GM12874 (cell line): ENCODE results near the gene HINT3.

Experiments used
- CTCF ChIP-seq: IDR thresholded peaks from 2 replicates; pipeline ENCODE4 v1.5.1; 2011; ENCODE audit warnings: low read depth, mild to moderate bottlenecking, control low read depth, low read length, moderate library complexity; ENCODE audit not compliant: insufficient read depth

HINT3 gene

GRCh38 chr6:125931733-125932450 is 24.7 kb upstream of the HINT3 start:
- TF ChIP-seq CTCF, result no peak

DNA sequence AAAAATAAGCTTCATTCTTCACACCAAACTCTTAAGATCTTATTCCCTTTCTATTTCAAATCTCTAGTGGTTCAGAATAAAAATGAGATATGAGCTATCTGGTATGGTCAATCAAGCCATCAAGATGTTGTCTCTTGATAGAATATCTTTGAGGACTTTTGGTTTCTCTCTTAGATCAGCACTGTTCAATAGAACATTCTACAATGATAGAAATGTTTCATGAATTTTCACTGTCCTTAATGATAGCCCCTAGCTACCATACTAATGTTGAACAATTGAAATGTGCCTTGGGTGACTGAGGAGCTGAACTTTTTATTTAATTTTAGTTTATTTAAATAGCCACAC is 24.1 kb upstream of the HINT3 start:
- TF ChIP-seq CTCF, result no peak

- no peak for TF ChIP-seq CTCF
Measured at GRCh38 chr6:125939026-125939425, 17.5 kb upstream of the HINT3 start.

DNA sequence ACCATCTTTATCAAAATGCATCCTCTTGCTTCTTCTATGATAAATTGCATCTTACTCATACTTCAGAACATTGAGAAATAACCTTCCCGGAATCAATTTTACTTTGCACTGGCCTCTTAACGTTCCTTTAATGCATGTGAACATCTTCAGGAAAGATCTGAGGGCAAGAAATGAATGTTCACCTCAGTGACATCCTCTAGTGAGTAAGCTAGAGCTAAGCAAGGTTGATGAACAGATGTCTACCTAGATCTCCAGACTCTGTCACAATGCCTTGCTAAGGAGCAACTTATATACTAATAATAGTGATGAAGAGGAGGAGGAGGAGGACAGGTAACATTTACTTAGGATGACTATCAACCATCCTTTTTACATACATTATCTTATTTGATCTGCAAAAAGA is 16.8 kb upstream of the HINT3 start:
- TF ChIP-seq CTCF, result no peak

DNA sequence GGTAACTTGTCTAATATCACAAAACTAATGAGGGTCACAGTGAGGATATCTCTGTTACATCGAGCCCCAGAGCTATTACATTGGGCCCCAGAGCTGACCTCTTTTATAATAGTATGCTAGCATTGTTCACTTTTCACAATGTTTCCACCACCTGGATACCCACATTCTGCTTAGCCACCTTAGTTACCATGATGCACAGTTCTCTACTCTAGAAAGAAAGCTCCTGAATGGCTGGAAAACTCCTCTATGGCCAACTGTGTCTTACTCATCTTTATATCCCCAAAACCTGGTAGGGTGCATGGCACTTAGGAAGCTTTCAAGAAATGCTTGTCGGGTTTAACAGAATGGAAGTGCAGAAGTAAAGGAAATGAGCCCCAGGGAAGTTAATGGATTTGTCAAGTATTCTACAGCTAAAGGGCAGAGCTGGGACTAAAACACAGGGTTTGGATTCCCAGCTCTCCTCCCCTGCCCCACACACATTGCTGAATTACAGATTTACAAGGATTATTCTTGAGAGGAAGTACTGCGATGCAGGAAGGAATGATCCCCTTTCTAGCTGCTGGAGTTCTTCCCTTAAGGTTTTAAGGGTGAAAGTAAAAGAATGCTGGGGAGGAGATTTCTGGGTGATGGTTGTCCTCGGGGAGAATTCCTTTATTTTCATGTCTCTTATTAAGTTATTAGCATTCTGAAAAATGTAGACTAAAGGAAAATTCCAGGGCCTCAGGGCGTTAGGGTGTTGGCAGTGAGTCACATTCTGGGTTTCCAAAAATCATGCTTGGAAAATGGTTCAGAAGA is 16.1 kb upstream of the HINT3 start:
- no peak for TF ChIP-seq CTCF

DNA sequence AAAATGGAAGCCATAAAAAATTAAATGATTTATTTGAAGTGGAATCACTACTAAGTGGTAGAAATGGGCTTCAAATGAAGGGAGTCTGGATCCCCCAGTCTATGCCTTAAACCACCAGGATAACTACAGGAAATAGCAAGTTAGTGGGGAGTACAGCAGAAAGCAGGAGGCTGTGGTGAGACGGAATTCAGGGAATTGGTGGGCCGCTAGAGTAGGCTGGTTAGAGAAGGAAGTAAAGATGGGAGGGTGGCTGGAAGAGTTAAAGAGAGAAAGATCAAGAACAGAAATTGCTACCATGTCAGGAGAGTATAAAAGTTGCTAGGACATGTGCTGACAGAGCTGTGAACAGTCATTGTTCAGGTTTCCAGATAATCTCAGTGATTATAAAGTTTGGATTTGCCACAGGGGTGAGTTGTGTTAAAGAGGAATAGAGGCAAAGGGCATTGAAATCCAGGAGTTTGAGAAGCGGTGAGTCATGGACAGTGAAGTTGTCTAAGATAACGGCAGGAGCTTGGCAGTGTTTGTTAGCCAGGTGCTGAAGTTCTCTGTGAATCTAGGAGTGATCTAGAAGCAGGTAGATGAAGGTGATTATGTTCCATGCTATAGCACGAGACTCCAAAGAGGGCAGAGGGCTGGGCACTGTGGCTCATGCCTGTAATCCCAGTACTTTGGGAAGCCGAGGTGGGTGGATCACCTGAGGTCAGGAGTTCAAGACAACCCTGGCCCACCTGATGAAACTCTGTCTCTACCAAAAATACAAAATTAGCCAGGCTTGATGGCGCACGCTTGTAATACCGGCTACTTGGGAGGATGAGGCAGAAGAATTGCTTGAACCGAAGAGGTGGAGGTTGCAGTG is 13.7 kb upstream of the HINT3 start:
- TF ChIP-seq CTCF, result no peak
